NCI-H128 (cell line): Measurements from ENCODE around the gene FAM200C.

Experiments used
- DNase-seq: peaks from one replicate; lab custom pipeline; 2025; ENCODE audit not compliant: unreplicated experiment; lab: John Stamatoyannopoulos, UW

The FAM200C gene

DNA sequence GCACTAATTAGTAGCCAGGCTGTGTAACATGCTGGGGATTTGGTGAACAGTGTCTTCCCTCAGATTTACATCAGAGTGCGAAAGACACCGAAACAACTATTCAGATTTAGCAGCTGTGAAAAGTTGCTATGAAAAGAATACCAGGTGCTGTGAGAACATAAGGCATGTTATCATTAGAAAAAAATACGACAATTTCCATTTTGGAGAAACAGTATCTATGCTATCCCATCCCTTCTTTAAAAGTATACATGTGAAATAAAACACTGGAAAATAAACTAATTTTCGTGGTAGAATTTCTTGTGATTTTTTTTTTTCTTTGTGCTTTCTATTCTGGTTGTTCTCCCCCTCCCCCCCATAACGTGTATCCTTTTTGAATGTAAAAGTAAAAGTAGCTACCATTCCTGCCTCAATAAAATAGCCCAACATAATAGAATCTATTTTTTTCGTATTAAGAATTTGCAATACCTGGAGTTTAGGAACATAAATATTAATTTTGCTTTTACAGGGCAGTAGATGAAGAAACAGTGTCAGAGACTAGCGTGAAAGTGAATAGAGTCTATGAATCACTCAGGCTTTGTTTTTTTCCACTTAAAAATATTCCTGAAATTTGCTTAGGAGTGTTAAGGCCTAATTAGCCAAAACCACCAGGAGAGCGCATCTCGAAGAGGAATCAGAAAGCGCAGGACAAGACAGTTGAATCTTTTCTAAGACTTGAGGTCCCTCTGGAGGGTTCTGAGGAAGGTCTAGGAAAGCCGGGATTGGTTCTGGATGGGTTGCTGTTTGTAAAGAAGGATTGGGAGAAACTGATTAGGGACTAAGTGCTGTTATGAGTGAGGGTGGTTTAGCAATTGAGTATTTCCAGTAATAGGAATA lies 19.8 kb upstream of the FAM200C start:
- no peak for DNase-seq

DNA sequence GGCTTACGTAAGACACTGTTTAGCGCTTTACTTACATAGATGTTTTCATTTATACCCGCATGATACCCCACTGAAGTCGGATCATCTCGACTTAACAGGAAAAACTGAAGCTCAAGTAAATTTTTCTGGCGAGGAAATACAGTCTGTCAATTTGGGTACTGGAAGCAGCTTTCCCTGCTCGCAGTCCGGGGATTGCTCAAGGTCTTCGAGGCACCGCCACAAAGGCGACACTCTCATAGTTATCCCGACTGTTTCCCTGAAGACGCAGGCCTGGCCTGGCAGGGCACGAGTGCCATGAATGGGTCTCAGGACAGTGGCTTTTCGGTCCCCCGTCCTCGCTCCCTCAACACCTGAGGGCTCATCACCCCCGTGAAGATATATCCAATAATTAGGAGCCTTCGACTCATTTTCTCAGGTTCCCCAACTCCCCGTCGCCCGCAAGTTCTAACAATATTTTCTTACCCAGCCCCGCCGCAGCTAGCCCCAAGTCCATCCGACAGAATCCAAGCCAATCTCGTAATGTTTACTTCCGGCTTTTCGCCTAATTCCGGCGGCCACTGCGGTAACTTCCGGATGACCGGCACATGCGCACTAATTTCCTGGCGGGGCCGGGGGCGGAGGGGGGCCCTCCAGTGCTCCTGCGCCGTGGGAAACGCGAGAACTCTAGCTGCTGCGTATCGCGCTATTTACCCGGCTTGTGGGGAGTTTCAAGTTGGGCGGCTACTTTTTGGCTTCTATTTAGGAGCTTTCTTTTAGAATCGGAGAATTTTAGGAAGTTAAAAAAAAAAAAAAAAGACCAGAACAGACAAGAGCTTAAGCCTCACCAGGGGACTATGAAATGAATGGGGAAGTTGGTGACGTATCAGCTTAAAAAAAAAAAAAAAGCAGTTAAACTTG lies 19.0 kb upstream of the FAM200C start, which contains the start of gene SLU7:
SLU7 (minus strand) TSS at position 521 of the 897 bp plus-strand sequence. CDS start 3,787 bp downstream, outside the sequence.
- DNase-seq: peak; percentile 75

GRCh38 chr5:160398806-160399205 lies 1.0 kb downstream of the FAM200C start:
- DNase-seq: no peak

DNA sequence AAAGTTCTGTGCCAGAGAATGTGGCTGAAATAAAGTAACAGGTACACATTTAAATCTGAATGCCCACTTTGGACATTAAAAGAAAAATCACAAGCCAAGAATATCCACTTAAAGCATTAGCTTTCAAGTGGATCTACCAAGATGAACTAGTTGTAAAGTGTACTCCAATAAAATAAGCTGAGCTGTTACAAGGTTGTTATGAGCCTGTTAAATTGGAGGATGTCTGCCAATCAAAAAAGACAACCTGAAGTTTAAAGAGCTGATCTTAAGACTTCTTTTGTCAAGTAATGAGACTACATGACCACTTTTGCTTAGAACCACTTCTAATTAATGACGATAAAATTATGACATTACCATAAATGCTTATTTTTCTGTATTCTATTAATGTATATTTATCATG lies 2.4 kb downstream of the FAM200C start:
- DNase-seq: no peak

- DNase-seq: no peak
Measured at GRCh38 chr5:160395111-160395510, 4.7 kb downstream of the FAM200C start.

- DNase-seq: no peak
Measured at GRCh38 chr5:160390787-160391696, 8.8 kb downstream of the FAM200C start.

GRCh38 chr5:160387445-160387844 lies 12.4 kb downstream of the FAM200C start:
- DNase-seq: no peak

DNA sequence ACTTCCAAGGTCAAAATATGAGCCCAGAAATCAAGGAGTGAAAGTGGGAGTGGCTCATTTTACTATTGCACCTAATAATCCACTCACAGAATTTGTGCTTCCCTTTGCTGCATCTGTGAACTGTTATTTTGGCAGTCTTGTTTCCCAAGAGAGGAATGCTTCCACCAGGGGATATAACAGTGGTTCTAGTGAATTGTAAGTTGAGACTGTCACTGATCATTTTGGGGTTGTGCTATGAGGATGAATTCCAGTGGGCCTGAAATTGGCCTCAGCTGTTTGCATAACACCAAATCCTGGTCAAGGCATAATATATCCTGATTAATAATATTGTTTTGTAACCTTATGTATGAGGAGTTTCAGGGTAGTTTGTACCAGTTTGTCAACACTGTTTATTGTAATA lies 14.4 kb downstream of the FAM200C start:
- DNase-seq: no peak

DNA sequence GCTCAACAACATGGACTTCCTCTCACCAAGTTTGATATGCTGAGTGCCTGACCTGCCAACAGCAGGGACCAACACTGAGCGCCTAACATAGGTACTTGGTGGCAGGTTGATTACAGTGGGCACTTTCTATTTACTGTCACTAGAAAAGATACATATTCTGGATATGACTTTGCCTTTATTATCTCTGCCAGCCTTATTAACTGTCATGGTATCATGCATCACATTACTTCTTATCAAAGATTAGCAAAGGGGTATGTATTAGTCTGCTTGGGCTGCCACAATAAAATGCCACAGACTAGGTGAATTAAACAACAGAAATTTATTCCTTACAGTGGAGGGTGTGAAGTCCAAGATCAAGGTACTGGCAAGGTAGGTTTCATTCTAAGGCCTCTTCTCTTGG lies 15.2 kb downstream of the FAM200C start:
- no peak for DNase-seq

- no peak for DNase-seq
Measured at GRCh38 chr5:160382346-160382745, 17.5 kb downstream of the FAM200C start.

- DNase-seq: no peak
Measured at GRCh38 chr5:160380041-160380440, 19.8 kb downstream of the FAM200C start.

DNA sequence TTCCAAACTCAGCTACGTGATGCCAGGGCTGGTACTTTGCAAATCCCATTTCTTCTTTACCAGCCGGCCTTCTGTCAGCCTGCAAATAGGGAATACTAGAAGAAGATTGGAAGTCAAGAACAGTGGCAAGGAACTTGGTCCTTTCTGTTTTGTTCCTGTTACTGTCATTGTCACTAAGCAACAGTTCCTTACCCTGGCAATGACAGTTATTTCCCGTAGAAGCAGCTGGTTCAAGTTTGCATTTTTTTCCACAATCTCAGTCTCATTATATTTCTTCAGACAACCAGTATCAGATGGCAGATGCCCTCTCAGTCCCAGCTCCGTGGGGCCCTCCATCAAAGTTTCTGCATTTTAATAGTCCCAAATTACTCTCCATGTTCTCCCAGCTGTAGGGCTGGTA lies 20.3 kb downstream of the FAM200C start:
- no peak for DNase-seq

DNA sequence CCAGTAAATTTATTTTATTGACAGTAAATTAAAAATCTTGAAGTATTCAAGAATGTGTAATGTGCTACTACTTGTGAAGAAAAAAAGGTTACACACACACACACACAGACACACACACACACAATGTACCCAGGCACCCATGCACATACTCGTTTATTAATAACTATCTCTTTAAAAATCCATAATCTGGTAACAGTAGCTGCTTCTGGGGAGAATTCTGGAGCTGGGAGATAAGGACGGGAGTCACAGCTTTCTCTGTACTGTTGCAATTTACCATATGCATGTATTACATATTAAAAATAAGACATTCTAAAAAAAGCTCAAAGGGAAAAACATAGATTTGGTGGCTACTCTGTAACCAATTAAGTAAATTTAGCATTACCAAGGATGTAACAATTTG lies 21.5 kb downstream of the FAM200C start:
- no peak for DNase-seq

- DNase-seq: no peak
Measured at GRCh38 chr5:160377651-160378050, 22.2 kb downstream of the FAM200C start.

DNA sequence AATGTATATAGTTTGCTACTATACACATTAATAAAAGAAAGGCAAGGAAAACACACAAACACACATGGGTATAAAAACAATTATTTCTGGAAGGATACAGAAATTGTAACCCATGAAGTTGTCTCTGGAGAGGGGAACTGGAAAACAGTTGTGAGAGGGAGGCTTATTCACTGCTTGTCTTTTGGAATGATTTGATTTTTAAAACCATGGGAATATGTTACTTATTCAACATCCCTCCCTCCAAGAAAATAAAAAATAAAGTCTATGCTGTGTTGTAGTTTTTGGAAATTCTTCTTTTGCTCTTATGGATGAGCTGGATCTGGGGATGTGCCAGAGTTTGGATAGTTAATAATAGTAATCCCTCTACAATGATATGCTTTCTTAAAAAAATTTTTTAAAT lies 23.4 kb downstream of the FAM200C start:
- no peak for DNase-seq

GRCh38 chr5:160375701-160376100 lies 24.2 kb downstream of the FAM200C start:
- no peak for DNase-seq

- no peak for DNase-seq
Measured at GRCh38 chr5:160375166-160375565, 24.7 kb downstream of the FAM200C start.

GRCh38 chr5:160371294-160371693 lies 28.6 kb downstream of the FAM200C start:
- DNase-seq: no peak

- DNase-seq: no peak
Measured at GRCh38 chr5:160370713-160371034, 29.2 kb downstream of the FAM200C start.

DNA sequence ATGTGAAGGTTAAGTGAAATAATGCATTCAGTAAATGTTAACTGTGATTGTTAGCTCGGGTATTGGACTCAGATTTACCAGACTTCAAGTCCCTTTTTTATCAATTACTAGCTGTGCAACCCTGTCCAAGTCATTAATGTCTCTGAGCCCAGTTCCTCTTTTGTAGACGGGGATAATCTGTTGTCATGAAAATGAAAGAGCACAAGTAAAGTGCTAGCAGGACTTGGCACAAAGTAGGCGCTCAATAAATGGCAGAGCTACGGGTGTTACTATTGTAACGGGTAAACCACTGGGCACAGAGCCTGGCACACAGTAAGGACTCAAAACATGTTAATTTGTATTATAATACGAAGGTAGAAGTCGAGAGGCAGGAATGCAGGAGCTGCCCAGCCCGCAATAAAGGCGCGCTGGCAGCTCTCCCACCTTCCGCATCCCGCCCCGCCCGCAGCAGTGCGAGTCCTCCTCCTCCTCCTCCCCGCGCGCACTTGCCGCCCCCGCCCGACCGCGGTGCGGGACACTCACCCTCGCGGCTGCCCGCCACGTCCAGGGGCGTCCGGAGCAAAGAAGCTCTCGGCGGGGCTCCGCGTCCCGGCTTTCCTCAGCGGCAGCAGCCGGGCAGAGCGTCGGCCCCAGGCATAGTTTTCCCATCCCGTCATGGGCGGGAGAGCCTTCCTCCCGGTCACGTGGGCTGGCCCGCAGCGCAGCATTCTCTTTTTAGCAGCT lies 29.7 kb downstream of the FAM200C start, which contains the start of gene C1QTNF2:
C1QTNF2 (minus strand) TSS at position 637 of the 723 bp plus-strand sequence. CDS start 15,615 bp downstream, outside the sequence.
- DNase-seq: no peak
